ENCODE measurements around the gene RTN4.

Gene RTN4

GRCh38 chr2:54948120-54948519 is 102.1 kb downstream of the RTN4 start:
- no peak for DNase-seq

GRCh38 chr2:54947646-54948045 is 102.6 kb downstream of the RTN4 start:
- DNase-seq = no peak

- no peak for DNase-seq
Measured at GRCh38 chr2:54947136-54947535, 103.1 kb downstream of the RTN4 start.

- DNase-seq = no peak
Measured at GRCh38 chr2:54946220-54946805, 103.9 kb downstream of the RTN4 start.

- no peak for DNase-seq
Measured at GRCh38 chr2:54945391-54946219, 104.6 kb downstream of the RTN4 start.

GRCh38 chr2:54944724-54945326 is 105.4 kb downstream of the RTN4 start:
- DNase-seq = no peak

GRCh38 chr2:54942373-54942772 is 107.9 kb downstream of the RTN4 start:
- no peak for DNase-seq

GRCh38 chr2:54941248-54941984 is 108.8 kb downstream of the RTN4 start:
- no peak for DNase-seq

- DNase-seq = no peak
Measured at GRCh38 chr2:54940723-54941122, 109.5 kb downstream of the RTN4 start.

GRCh38 chr2:54939446-54940118 is 110.7 kb downstream of the RTN4 start:
- DNase-seq = no peak

GRCh38 chr2:54936766-54937165 is 113.5 kb downstream of the RTN4 start:
- no peak for DNase-seq

- no peak for DNase-seq
Measured at GRCh38 chr2:54935389-54935788, 114.9 kb downstream of the RTN4 start.

- no peak for DNase-seq
Measured at GRCh38 chr2:54931473-54931872, 118.8 kb downstream of the RTN4 start.

- no peak for DNase-seq
Measured at GRCh38 chr2:54928719-54929118, 121.5 kb downstream of the RTN4 start.

GRCh38 chr2:54927751-54928615 is 122.3 kb downstream of the RTN4 start:
- no peak for DNase-seq

GRCh38 chr2:54927085-54927750 is 123.0 kb downstream of the RTN4 start:
- no peak for DNase-seq

- DNase-seq = no peak
Measured at GRCh38 chr2:54925022-54925421, 125.2 kb downstream of the RTN4 start.

- no peak for DNase-seq
Measured at GRCh38 chr2:54924121-54924520, 126.1 kb downstream of the RTN4 start.
